SK-N-SH (cell line): Measurements from ENCODE around the gene ZNF430. TPM values are rescaled to one million over a fixed set of nuclear protein-coding genes. Genes with fewer than 3 reads are reported as not detected.
A peak's percentile ranks its signal among the peaks of the same experiment; 100 is the strongest.
"Not testable (repeated sequence)": the region's sequence is repeated elsewhere in the genome, so short reads cannot be mapped to it uniquely, and the experiment has no call there.

Source experiments
- CTCF ChIA-PET: fragments of 300-600, 350-600 bp; formaldehyde crosslinking; extraction: SDS; loops from one replicate; lab custom pipeline; 2021; lab: Yijun Ruan, JAX
- POLR2A ChIA-PET: fragments of 350-600 bp; sonication (Branson Sonifier 250); formaldehyde crosslinking; extraction: SDS; loops from one replicate; lab custom pipeline; 2020; ENCODE audit warnings: antibody characterized with exemption, inconsistent platforms; lab: Yijun Ruan, JAX
- DNase-seq: peaks from one replicate; pipeline ENCODE4 v3.0.0; 2012
- H2AFZ ChIP-seq: fragments of 200-600 bp; sonication (generic); 2 replicates; pipeline ENCODE4 v1.8.1; 2016; ENCODE audit warnings: antibody characterized with exemption, mild to moderate bottlenecking, low read depth
- H3F3A ChIP-seq: fragments of 200-600 bp; sonication (generic); replicated peaks from 2 replicates; pipeline ENCODE3; 2016; ENCODE audit warnings: antibody characterized with exemption, mild to moderate bottlenecking; ENCODE audit not compliant: insufficient read depth
- H3K27ac ChIP-seq, 2 experiments: fragments of 200-500 bp in 1 of 2; fragments of 200-600 bp in 1 of 2; sonication (Bioruptor generic) in 1 of 2; sonication (generic), shearing (Covaris generic) in 1 of 2; 2 replicates each; pipeline versions ENCODE4 v1.5.1 to v1.6.1; 2014 to 2016; ENCODE audit warnings: low read depth in 2 of 2, inconsistent platforms in 1 of 2, low read length in 1 of 2, mild to moderate bottlenecking in 1 of 2, mixed read lengths in 1 of 2
- H3K27me3 ChIP-seq: fragments of 200-600 bp; sonication (generic), shearing (Covaris generic); 2 replicates; pipeline ENCODE4 v1.6.1; 2016; ENCODE audit warnings: mixed run types; ENCODE audit not compliant: insufficient read depth
- H3K36me3 ChIP-seq, 2 experiments: fragments of 200-500 bp in 1 of 2; fragments of 200-600 bp in 1 of 2; sonication (Bioruptor generic) in 1 of 2; sonication (generic) in 1 of 2; replicated peaks in 1 of 2; 2 replicates each; pipeline versions ENCODE3 to v1.5.1; 2014 to 2016; ENCODE audit warnings: low read length in 1 of 2, mild to moderate bottlenecking in 1 of 2; ENCODE audit not compliant: insufficient read depth in 2 of 2, control insufficient read depth in 1 of 2
- H3K4me1 ChIP-seq, 2 experiments: fragments of 200-500 bp in 1 of 2; fragments of 200-600 bp in 1 of 2; sonication (Bioruptor generic) in 1 of 2; sonication (generic), shearing (Covaris generic) in 1 of 2; 2 replicates each; pipeline versions ENCODE4 v1.5.1 to v1.6.1; 2014 to 2016; ENCODE audit warnings: low read depth in 1 of 2, low read length in 1 of 2, mixed run types in 1 of 2; ENCODE audit not compliant: insufficient read depth in 2 of 2, control insufficient read depth in 1 of 2
- H3K4me2 ChIP-seq: fragments of 200-600 bp; sonication (generic), shearing (Covaris generic); 2 replicates; pipeline ENCODE4 v1.6.1; 2017; ENCODE audit warnings: mixed run types
- H3K4me3 ChIP-seq, 2 experiments: fragments of 200-500 bp in 1 of 2; fragments of 200-600 bp in 1 of 2; sonication (Bioruptor generic) in 1 of 2; sonication (generic), shearing (Covaris generic) in 1 of 2; 2 replicates each; pipeline versions ENCODE4 v1.5.1 to v1.8.1; 2014 to 2016; ENCODE audit warnings: low read depth in 2 of 2, inconsistent platforms in 1 of 2, low read length in 1 of 2, mild to moderate bottlenecking in 1 of 2, mixed read lengths in 1 of 2, moderate library complexity in 1 of 2
- H3K79me2 ChIP-seq: fragments of 200-600 bp; sonication (generic); 2 replicates; pipeline ENCODE4 v1.8.1; 2017; ENCODE audit warnings: mild to moderate bottlenecking; ENCODE audit not compliant: insufficient read depth
- H3K9ac ChIP-seq: fragments of 200-600 bp; sonication (generic); 2 replicates; pipeline ENCODE4 v1.6.1; 2017; ENCODE audit warnings: mixed run types
- H3K9me2 ChIP-seq: fragments of 200-600 bp; sonication (generic); 2 replicates; pipeline ENCODE4 v1.6.1; 2017; ENCODE audit warnings: mixed run types
- H3K9me3 ChIP-seq: fragments of 200-600 bp; sonication (generic); 2 replicates; pipeline ENCODE4 v1.6.1; 2017; ENCODE audit warnings: mixed run types, mild to moderate bottlenecking, moderate library complexity
- H4K20me1 ChIP-seq: fragments of 200-600 bp; sonication (generic); 2 replicates; pipeline ENCODE4 v1.6.1; 2017; ENCODE audit warnings: mild to moderate bottlenecking, mixed run types; ENCODE audit not compliant: insufficient read depth
- CHD2 ChIP-seq: fragments of 150-350 bp; IDR thresholded peaks from 2 replicates; pipeline ENCODE4 v1.6.1; 2018; ENCODE audit warnings: low read length; ENCODE audit not compliant: partially characterized antibody
- ELF1 ChIP-seq: IDR thresholded peaks from 2 replicates; pipeline ENCODE4 v1.4.0; 2012
- EZH2phosphoT487 ChIP-seq: fragments of 200-600 bp; sonication (generic); IDR thresholded peaks from 2 replicates; pipeline ENCODE4 v1.6.1; 2017; ENCODE audit warnings: low read depth, mixed run types, mild to moderate bottlenecking, antibody characterized with exemption, moderate library complexity, borderline replicate concordance
- FOSL2 ChIP-seq: IDR thresholded peaks from 2 replicates; pipeline ENCODE4 v1.4.0; 2012; ENCODE audit warnings: low read depth, mild to moderate bottlenecking, moderate library complexity, borderline replicate concordance
- NFIC ChIP-seq: IDR thresholded peaks from 2 replicates; pipeline ENCODE4 v1.4.0; 2012; ENCODE audit warnings: borderline replicate concordance
- POLR2AphosphoS5 ChIP-seq: IDR thresholded peaks from 2 replicates; pipeline ENCODE4 v1.6.1; 2012; ENCODE audit warnings: low read depth, low read length
- RAD21 ChIP-seq: IDR thresholded peaks from 2 replicates; pipeline ENCODE4 v1.6.1; 2012; ENCODE audit warnings: mild to moderate bottlenecking, low read length
- REST ChIP-seq: IDR thresholded peaks from 2 replicates; pipeline ENCODE4 v1.6.1; 2012; ENCODE audit warnings: mild to moderate bottlenecking, low read depth, low read length, moderate library complexity
- SIN3A ChIP-seq: IDR thresholded peaks from 2 replicates; pipeline ENCODE4 v1.6.1; 2012; ENCODE audit warnings: low read depth, mild to moderate bottlenecking, low read length, moderate library complexity, borderline replicate concordance
- TAF1 ChIP-seq: IDR thresholded peaks from 2 replicates; pipeline ENCODE4 v1.6.1; 2012; ENCODE audit warnings: low read depth, mild to moderate bottlenecking, low read length, moderate library complexity, borderline replicate concordance
- WGBS: methylation state at CpG from one replicate; pipeline ENCODE4 v1.1.6; 2017; ENCODE audit warnings: low lambda C conversion rate; 5-methylcytosine and 5-hydroxymethylcytosine counted together
- polyA plus RNA-seq, 3 experiments: library from polyadenylated mRNA; depleted of rRNA; stranded (reverse); fragments of >200 nt; gene quantifications; 2 replicates each; pipeline ENCODE4 v1.2.3, GENCODE V29; 2012

Gene ZNF430
- polyA plus RNA-seq, 1 of the 3 experiments (the other 2 are of a cell fraction), result 4.2 TPM

- TF ChIP-seq REST (no peak), POLR2AphosphoS5 (peak; percentile 72), RAD21 (no peak), TAF1 (no peak), NFIC (no peak), FOSL2 (no peak), CHD2 (peak; percentile 85), ELF1 (peak; percentile 92), EZH2phosphoT487 (no peak), SIN3A (peak; percentile 74; the same call in 1 of the 2 replicates)
Measured at GRCh38 chr19:21020298-21021227, at the start of gene ZNF430 (continued).

- H3K4me3 ChIP-seq, POLR2A ChIA-PET, H3K36me3 ChIP-seq, H3F3A ChIP-seq, H2AFZ ChIP-seq, H3K9me2 ChIP-seq, H3K79me2 ChIP-seq, H3K4me1 ChIP-seq, DNase-seq, H3K4me2 ChIP-seq, H3K27me3 ChIP-seq, H3K9ac ChIP-seq, CTCF ChIA-PET, H3K9me3 ChIP-seq, H4K20me1 ChIP-seq, H3K27ac ChIP-seq: not testable (repeated sequence)
- WGBS, result 46% methylated on average over 2 of the region's 2 CpGs
Measured at GRCh38 chr19:20992788-20993187, 27.7 kb upstream of the ZNF430 start.
